ENCODE data around the gene MMD2.

DNA sequence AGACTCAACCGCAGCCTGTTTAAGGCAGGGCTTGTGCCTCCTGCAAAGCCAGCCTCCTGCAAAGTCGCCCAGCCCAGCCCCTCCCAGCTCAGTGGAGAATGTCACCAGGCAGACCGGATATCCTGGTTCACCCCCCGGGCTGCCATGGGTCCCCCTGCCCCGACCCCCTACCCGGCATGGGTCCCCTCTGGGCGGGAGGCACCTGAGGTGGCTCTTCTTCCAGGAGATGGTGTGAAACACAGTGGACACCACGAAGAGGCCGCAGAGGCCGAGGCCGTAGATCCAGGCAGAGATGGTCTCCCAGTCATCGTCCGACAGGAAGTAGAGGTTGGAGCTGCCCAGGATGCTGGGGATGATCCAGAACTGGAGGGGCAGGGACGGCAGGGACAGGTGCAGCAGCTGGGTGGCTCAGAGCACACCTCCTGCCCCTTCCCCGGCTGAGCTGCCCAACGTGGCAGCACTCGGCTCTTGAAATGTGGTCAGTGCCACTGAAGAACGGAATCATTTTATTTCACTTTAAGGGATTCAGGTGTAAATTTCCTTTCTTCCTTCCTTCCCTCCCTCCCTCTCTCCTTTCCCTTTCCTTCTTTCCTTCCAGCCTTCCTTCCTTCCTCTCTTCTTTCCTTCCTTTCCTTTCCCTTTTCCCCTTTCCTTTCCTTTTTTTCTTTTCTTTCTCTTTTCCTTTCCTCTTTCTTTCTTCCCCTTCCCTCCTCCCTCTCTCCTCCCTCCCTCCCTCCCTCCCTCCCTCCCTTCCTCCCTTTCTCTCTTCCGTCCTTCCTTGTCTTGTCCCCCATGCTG, 38.8 kb downstream of the MMD2 start:
- TF ChIP-seq, protein P1, sequence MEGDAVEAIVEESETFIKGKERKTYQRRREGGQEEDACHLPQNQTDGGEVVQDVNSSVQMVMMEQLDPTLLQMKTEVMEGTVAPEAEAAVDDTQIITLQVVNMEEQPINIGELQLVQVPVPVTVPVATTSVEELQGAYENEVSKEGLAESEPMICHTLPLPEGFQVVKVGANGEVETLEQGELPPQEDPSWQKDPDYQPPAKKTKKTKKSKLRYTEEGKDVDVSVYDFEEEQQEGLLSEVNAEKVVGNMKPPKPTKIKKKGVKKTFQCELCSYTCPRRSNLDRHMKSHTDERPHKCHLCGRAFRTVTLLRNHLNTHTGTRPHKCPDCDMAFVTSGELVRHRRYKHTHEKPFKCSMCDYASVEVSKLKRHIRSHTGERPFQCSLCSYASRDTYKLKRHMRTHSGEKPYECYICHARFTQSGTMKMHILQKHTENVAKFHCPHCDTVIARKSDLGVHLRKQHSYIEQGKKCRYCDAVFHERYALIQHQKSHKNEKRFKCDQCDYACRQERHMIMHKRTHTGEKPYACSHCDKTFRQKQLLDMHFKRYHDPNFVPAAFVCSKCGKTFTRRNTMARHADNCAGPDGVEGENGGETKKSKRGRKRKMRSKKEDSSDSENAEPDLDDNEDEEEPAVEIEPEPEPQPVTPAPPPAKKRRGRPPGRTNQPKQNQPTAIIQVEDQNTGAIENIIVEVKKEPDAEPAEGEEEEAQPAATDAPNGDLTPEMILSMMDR (conservative IDR thresholded peaks at IDR 0.05 in 1 of 2, IDR thresholded peaks at IDR 0.05 in 1 of 2; ENCODE audit: extremely low read depth in 1 of 2, insufficient read depth in 1 of 2, low read depth in 1 of 2, low read length in 2 of 2), result no peak
- no peak for TF ChIP-seq EZH2 (IDR thresholded peaks at IDR 0.05; ENCODE audit: borderline replicate concordance, low read length)

Data from mammary epithelial cell (primary cell).